ENCODE results near the gene CAPN7.

Gene CAPN7

DNA sequence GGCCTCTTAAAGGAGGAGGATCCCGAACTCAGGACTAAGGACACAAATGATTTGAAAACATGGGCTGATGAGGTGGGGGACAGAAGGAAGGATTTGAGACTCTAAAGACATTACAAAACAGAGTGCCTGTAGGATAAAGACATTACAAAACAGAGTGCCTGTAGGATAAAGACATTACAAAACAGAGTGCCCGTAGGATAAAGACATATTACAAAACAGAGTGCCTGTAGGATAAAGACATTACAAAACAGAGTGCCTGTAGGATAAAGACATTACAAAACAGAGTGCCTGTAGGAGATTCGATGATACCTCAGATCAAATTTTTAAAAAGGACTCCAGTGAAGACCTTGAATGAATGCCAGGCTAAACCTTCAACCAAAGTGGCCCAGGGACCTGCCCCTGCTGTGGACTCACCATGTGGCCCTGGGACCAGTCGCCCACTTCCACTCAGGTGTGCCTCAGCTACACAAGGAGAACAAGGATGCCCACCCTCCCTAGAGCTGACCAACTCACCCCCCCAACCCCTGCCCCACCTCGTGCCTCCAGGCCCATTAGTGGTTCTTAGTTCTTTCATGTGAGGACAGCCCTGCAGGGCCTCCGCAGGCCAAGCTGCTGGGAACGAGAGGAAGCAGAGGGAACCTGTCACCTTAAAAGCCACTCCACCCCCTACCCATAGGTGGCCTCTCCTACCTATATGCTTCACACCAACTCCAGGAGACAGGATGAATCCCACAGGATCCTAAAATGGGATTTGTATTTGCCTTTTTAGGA lies 66.6 kb downstream of the CAPN7 start:
- FAIRE-seq: no peak
- DNase-seq (ENCODE audit: insufficient read length, low spot score): no peak

GRCh38 chr3:15273227-15273626 lies 67.2 kb downstream of the CAPN7 start:
- FAIRE-seq (no peak), DNase-seq (ENCODE audit: insufficient read length, low spot score) (no peak)

DNA sequence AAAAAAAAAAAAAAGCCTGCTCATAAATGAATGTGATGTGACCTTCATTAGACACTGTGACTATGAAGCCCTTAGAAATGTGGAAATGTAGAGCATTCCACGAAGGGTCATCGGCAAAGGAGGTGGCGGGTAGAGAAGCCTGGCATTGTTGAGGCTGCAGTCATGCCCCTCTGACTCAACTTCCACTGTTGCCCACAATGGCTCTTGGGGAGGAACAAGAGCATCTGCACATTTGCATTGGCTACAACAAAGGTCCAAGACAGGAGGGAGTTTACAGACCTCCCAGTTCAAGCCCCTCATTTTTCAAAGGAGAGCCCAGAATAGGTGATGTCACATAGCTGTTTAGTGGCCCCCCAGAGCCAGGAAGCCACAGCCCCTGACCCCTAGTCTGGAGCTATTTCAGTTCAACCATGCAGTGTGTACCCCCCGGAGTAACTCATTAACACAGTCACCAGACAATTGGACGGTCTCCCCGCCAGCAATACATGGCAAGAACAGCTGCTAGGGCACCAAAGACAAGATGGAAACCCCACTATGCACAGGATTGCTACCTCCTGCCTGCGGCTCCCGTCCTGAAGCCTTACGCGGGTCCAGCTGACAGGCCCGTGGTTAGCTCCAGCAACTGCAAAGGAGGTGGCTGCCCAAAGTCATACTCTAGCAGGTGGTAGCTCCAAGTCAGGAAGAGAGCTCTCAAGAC lies 70.1 kb downstream of the CAPN7 start:
- DNase-seq (ENCODE audit: insufficient read length, low spot score): no peak
- no peak for FAIRE-seq

GRCh38 chr3:15277861-15278500 lies 71.9 kb downstream of the CAPN7 start:
- FAIRE-seq (no peak), DNase-seq (ENCODE audit: insufficient read length, low spot score) (no peak)

GRCh38 chr3:15279205-15279604 lies 73.2 kb downstream of the CAPN7 start:
- DNase-seq (ENCODE audit: insufficient read length, low spot score): no peak
- FAIRE-seq: no peak

- FAIRE-seq (no peak), DNase-seq (ENCODE audit: insufficient read length, low spot score) (no peak)
Measured at GRCh38 chr3:15279671-15280402, 73.8 kb downstream of the CAPN7 start.

- DNase-seq (ENCODE audit: insufficient read length, low spot score) (no peak), FAIRE-seq (no peak)
Measured at GRCh38 chr3:15280853-15281532, 74.9 kb downstream of the CAPN7 start.

DNA sequence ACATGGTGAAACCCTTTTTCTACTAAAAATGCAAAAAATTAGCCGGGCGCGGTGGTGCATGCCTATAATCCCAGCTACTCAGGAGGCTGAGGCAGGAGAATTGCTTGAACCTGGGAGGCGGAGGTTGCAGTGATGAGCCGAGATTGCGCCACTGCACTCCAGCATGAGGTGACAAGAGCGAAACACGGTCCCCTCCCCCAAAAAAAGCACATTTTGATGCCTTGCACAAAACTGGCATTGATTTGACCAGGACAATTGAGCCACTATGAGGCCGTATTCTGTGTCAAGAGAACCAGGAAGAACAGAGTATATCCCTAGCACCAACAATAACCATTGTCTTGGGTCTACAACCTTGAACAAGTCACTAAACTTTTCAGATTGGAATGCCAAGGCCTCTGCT lies 75.8 kb downstream of the CAPN7 start:
- FAIRE-seq (no peak), DNase-seq (ENCODE audit: insufficient read length, low spot score) (no peak)

DNA sequence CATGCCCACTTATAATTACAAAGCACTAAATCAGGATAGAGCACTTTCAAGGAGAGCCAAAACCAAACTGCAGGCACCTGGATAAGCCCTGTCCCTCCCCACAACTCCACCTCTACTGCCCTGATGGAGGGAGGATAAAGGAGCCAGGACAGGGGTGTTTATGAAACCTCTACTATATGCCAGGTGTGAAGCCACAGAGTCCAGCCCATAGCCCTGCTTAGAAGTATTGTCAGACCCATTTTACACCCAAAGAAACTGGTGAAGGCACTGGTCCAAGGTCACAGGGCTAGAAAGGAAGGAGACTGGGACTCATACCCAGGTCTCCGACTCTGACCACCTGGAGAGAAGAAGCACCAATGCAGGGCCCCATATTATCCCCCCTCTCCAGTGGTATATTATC lies 77.7 kb downstream of the CAPN7 start:
- no peak for FAIRE-seq
- DNase-seq (ENCODE audit: insufficient read length, low spot score): no peak

DNA sequence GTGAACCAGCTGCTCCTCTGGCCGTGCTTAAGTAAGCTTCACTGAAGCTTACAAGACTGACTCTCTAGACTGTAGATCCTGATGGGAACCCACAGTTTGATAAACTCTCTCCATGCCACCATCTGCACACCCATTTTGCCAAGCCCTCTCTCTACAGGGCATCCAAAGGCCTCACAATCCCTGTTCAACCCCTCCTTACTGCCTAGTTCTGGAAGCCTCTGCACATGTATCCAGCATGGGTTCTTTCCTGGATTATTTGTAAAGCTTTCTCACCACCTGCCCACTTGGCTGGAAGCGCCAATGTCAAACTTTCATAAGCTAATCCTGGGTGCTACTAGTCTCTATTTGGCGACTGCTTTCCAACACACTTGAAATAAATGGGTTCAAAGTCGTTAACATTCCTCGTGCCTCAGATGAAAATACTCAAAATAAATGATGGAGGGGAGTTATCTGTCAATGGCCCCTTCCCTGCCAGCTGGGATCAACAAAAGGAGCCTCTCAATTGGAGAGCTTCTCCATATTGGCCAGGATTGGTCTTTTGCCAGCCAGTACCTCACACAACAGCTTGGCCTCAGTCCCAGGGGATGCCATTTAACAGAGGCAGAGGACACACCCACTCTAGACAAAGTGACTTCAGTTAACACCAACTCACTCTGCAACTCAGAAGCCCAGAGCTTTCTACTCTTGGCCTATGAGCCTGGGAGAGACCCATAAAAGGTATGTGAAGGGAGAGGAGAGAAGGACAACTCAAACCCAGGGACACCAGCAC lies 78.3 kb downstream of the CAPN7 start:
- FAIRE-seq (no peak), DNase-seq (ENCODE audit: insufficient read length, low spot score) (no peak)

DNA sequence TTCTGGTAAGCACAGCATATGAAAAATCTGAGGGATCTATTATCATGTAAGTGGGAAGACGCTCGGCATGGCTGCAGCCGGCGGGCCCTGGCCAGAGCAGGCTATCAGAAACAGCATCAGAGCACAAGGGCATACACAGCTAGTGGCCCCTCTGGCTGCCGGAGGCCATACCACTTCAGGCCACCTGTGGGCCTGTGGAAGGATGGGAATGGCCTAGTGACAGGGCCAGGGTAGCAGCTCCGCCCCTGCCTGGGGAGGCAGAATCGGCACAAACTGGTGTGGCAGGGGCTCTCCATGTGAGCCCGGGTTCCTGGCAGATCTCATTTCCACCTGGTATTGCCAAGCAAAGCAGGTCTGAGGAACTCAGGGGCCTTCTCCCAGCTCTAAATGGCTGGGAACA lies 80.0 kb downstream of the CAPN7 start:
- no peak for DNase-seq (ENCODE audit: insufficient read length, low spot score)
- FAIRE-seq: no peak

- DNase-seq (ENCODE audit: insufficient read length, low spot score) (no peak), FAIRE-seq (no peak)
Measured at GRCh38 chr3:15287565-15288330, 81.7 kb downstream of the CAPN7 start.

DNA sequence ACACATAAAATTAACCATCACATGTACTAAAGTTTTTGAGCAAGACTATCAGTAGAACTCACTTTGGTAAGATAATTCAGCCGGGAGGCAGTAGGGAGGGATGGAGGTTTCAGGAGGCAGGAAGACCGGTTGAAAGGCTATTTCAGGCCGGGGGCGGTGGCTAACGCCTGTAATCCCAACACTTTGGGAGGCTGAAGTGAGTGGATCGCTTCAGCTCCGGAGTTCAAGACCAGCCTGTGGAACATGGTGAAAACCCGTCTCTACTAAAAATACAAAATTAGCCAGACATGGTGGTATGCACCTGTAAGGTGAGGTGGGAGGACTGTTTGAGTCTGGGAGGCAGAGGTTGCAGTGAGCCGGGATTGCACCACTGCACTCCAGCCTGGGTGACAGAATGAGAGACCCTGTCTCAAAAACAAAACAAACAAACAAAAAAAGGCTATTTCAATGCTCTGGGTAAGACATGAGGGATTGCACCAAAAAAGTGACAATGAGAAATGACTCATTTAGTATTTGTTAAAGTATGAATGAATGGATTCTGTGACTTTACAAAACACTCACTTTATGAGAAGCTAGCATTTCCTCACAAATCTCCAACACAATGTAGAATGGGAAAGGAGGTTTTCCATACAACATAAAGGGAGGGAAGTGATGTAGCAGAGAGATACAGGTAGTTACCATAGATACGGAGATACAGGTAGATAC lies 82.4 kb downstream of the CAPN7 start:
- FAIRE-seq (no peak), DNase-seq (ENCODE audit: insufficient read length, low spot score) (no peak)

GRCh38 chr3:15289661-15290060 lies 83.6 kb downstream of the CAPN7 start:
- FAIRE-seq: no peak
- no peak for DNase-seq (ENCODE audit: insufficient read length, low spot score)

GRCh38 chr3:15290736-15291135 lies 84.7 kb downstream of the CAPN7 start:
- DNase-seq (ENCODE audit: insufficient read length, low spot score): no peak
- no peak for FAIRE-seq

GRCh38 chr3:15291589-15292541 lies 85.8 kb downstream of the CAPN7 start:
- peak; percentile 93 for FAIRE-seq
- DNase-seq (ENCODE audit: insufficient read length, low spot score): peak; percentile 40

- DNase-seq (ENCODE audit: insufficient read length, low spot score) (no peak), FAIRE-seq (no peak)
Measured at GRCh38 chr3:15292765-15293522, 86.9 kb downstream of the CAPN7 start.

All from GM19239 (cell line).